ENCODE data around the gene FAM149A. TPM values are rescaled to one million over a fixed set of nuclear protein-coding genes. Genes with fewer than 3 reads are reported as not detected.

FAM149A gene
- polyA plus RNA-seq, 1 donor (not counting 4 experiments of a cell fraction or from before 2014, with no cell fraction given): 0.41 TPM

GRCh38 chr4:186144198-186144945 is 39.9 kb downstream of the FAM149A start:
- peak overlapping the region; percentile 33 to 62 (median 52) for H3K4me3 ChIP-seq (ENCODE audit: control insufficient read depth in 2 of 3, extremely low read depth in 1 of 3, insufficient read depth in 2 of 3, low read depth in 1 of 3, low read length in 3 of 3)
- peak overlapping the region; percentile 81 for H3K4me2 ChIP-seq (ENCODE audit: control insufficient read depth, extremely low read depth, insufficient read depth, low read depth, low read length)
- no peak overlapping the region for H3K9ac ChIP-seq (ENCODE audit: control insufficient read depth, extremely low read depth, insufficient read depth, low read length)
- dilution Hi-C loops (cut with MboI; ENCODE audit: extremely low pct_ligation_motif_present, low sequenced_read_pairs): no loop called here
- H3K4me1 ChIP-seq (ENCODE audit: control insufficient read depth, extremely low read depth, insufficient read depth, low read length): peaks cover 2% of the 10 kb centered on the region
- H3K9me3 ChIP-seq (ENCODE audit: control insufficient read depth, low read depth, low read length): no peaks in the 10 kb centered on the region
- no peak overlapping the region for H3K27ac ChIP-seq (ENCODE audit: control insufficient read depth, insufficient read depth, low read length)
- no peaks in the 10 kb centered on the region for H4K20me1 ChIP-seq (ENCODE audit: control insufficient read depth, extremely low read depth, insufficient read depth, low read length)
- H3K79me2 ChIP-seq (ENCODE audit: control insufficient read depth, insufficient read depth, low read length): no peaks in the 10 kb centered on the region
- H3K27me3 ChIP-seq (ENCODE audit: control insufficient read depth, extremely low read depth, insufficient read depth, low read length): peaks cover 8% of the 10 kb centered on the region
- DNase-seq (ENCODE audit: low read depth, low spot score) (no peak), FAIRE-seq (peak; percentile 44)
- peak overlapping the region; percentile 34 for H2AFZ ChIP-seq (ENCODE audit: control insufficient read depth, low read length)
- TF ChIP-seq CTCF (optimal IDR thresholded peaks at IDR 0.05 in 1 of 3, IDR thresholded peaks at IDR 0.05 in 1 of 3, conservative IDR thresholded peaks at IDR 0.05 in 1 of 3; ENCODE audit: extremely low read depth in 1 of 3, insufficient read depth in 2 of 3, low read length in 3 of 3): peak in 2 of 3 experiments; percentile 2 to 17
- TF ChIP-seq EZH2 (IDR thresholded peaks at IDR 0.05; ENCODE audit: low read length): no peak
- H3K9me1 ChIP-seq (ENCODE audit: control insufficient read depth, extremely low read depth, insufficient read depth, low read length): no peaks in the 10 kb centered on the region
- H3K36me3 ChIP-seq (ENCODE audit: control insufficient read depth in 2 of 2, extremely low read depth in 1 of 2, insufficient read depth in 2 of 2, low read length in 2 of 2): no peaks in the 10 kb centered on the region

GRCh38 chr4:186144946-186145569 is 40.6 kb downstream of the FAM149A start:
- no peaks in the 10 kb centered on the region for H3K9me3 ChIP-seq (ENCODE audit: control insufficient read depth, low read depth, low read length)
- H3K9me1 ChIP-seq (ENCODE audit: control insufficient read depth, extremely low read depth, insufficient read depth, low read length): no peaks in the 10 kb centered on the region
- no peaks in the 10 kb centered on the region for H3K79me2 ChIP-seq (ENCODE audit: control insufficient read depth, insufficient read depth, low read length)
- no peak overlapping the region for H3K27ac ChIP-seq (ENCODE audit: control insufficient read depth, insufficient read depth, low read length)
- H2AFZ ChIP-seq (ENCODE audit: control insufficient read depth, low read length): peak overlapping the region; percentile 39
- peaks cover 2% of the 10 kb centered on the region for H3K4me1 ChIP-seq (ENCODE audit: control insufficient read depth, extremely low read depth, insufficient read depth, low read length)
- dilution Hi-C loops (cut with MboI; ENCODE audit: extremely low pct_ligation_motif_present, low sequenced_read_pairs): no loop called here
- no peaks in the 10 kb centered on the region for H3K36me3 ChIP-seq (ENCODE audit: control insufficient read depth in 2 of 2, extremely low read depth in 1 of 2, insufficient read depth in 2 of 2, low read length in 2 of 2)
- peak overlapping the region; percentile 33 for H3K9ac ChIP-seq (ENCODE audit: control insufficient read depth, extremely low read depth, insufficient read depth, low read length)
- peak overlapping the region; percentile 63 for H3K4me2 ChIP-seq (ENCODE audit: control insufficient read depth, extremely low read depth, insufficient read depth, low read depth, low read length)
- FAIRE-seq: no peak
- DNase-seq (ENCODE audit: low read depth, low spot score): no peak
- peaks cover 8% of the 10 kb centered on the region for H3K27me3 ChIP-seq (ENCODE audit: control insufficient read depth, extremely low read depth, insufficient read depth, low read length)
- H4K20me1 ChIP-seq (ENCODE audit: control insufficient read depth, extremely low read depth, insufficient read depth, low read length): no peaks in the 10 kb centered on the region
- H3K4me3 ChIP-seq (ENCODE audit: control insufficient read depth in 2 of 3, extremely low read depth in 1 of 3, insufficient read depth in 2 of 3, low read depth in 1 of 3, low read length in 3 of 3): peak overlapping the region; percentile 37 to 52 (median 40)
- TF ChIP-seq CTCF (optimal IDR thresholded peaks at IDR 0.05 in 1 of 3, IDR thresholded peaks at IDR 0.05 in 1 of 3, conservative IDR thresholded peaks at IDR 0.05 in 1 of 3; ENCODE audit: extremely low read depth in 1 of 3, insufficient read depth in 2 of 3, low read length in 3 of 3): no peak
- peak; percentile 55 for TF ChIP-seq EZH2 (IDR thresholded peaks at IDR 0.05; ENCODE audit: low read length)

Measured in keratinocyte (primary cell).